HepG2 (cell line): ENCODE measurements around the gene MMP25. TPM values are rescaled to one million over a fixed set of nuclear protein-coding genes. Genes with fewer than 3 reads are reported as not detected.
A peak's percentile ranks its signal among the peaks of the same experiment; 100 is the strongest.

Experiments
- ATAC-seq: fragments of 200-7000 bp; cut with Tn5 transposase; 3 replicates; pipeline ENCODE4 v1.9.1; 2020; ENCODE audit warnings: mild to moderate bottlenecking, moderate library complexity
- BruUV-seq: library from RNA; stranded (reverse); fragments of 400-500 nt; replicated peaks from 2 replicates; lab custom pipeline; 2021; lab: Mats Ljungman, UMichigan
- CTCF ChIA-PET: fragments of 300-600 bp; formaldehyde crosslinking; extraction: SDS; loops from one replicate; lab custom pipeline; 2021; ENCODE audit warnings: low total read pairs, inconsistent platforms, low intra/inter-chr PET ratio; lab: Yijun Ruan, JAX
- POLR2A ChIA-PET: fragments of 350-600 bp; sonication (Branson Sonifier 250); formaldehyde crosslinking; loops from one replicate; lab custom pipeline; 2020; ENCODE audit warnings: antibody characterized with exemption, inconsistent platforms; lab: Yijun Ruan, JAX
- DNase-seq: peaks from one replicate; pipeline ENCODE4 v3.0.0-alpha.2; 2015; ENCODE audit warnings: low spot score
- FAIRE-seq: peaks from 3 replicates; lab custom pipeline; 2011; peaks lifted over from hg19 to GRCh38; lab: Jason Lieb, UNC
- H2AFZ ChIP-seq: one replicate; pipeline ENCODE4 v1.6.1; 2011; ENCODE audit warnings: low read length, inconsistent platforms
- H3K27ac ChIP-seq: fragments of 300-600 bp; 3 replicates; pipeline ENCODE4 v1.8.0; 2011; ENCODE audit warnings: mixed run types, mild to moderate bottlenecking, mixed read lengths, low read length, inconsistent platforms; ENCODE audit not compliant: insufficient read depth; ENCODE audit errors: extremely low read length
- H3K27me3 ChIP-seq, 2 experiments: fragments of 200-600 bp in 1 of 2; 2 replicates in 1 of 2; 3 replicates in 1 of 2; pipeline versions ENCODE4 v1.6.0 to v1.8.0; 2011; ENCODE audit warnings: low read length in 2 of 2, mild to moderate bottlenecking in 2 of 2, moderate library complexity in 2 of 2, inconsistent platforms in 1 of 2; ENCODE audit not compliant: insufficient read depth in 2 of 2, control insufficient read depth in 1 of 2
- H3K36me3 ChIP-seq, 2 experiments: fragments of 200-600 bp in 1 of 2; replicated peaks in 1 of 2; 2 replicates in 1 of 2; 3 replicates in 1 of 2; pipeline versions ENCODE4 v1.5.1 to v1.8.0; 2011; ENCODE audit warnings: low read length in 2 of 2, inconsistent platforms in 1 of 2; ENCODE audit not compliant: insufficient read depth in 2 of 2, control insufficient read depth in 1 of 2
- H3K4me1 ChIP-seq: 2 replicates; pipeline ENCODE4 v1.5.1; 2012; ENCODE audit warnings: low read length, inconsistent platforms; ENCODE audit not compliant: insufficient read depth
- H3K4me2 ChIP-seq: 2 replicates; pipeline ENCODE4 v1.6.0; 2011; ENCODE audit warnings: low read depth, low read length, inconsistent platforms
- H3K4me3 ChIP-seq, 3 experiments: fragments of 200-600 bp in 1 of 3; sonication (generic), shearing (Covaris generic) in 1 of 3; replicated peaks in 1 of 3; 2 replicates each; pipeline ENCODE4 v1.5.1; 2011 to 2016; ENCODE audit warnings: low read length in 3 of 3, inconsistent platforms in 2 of 3, low read depth in 2 of 3, mild to moderate bottlenecking in 2 of 3, control low read depth in 1 of 3, mixed read lengths in 1 of 3; ENCODE audit not compliant: insufficient read depth in 1 of 3
- H3K79me2 ChIP-seq: one replicate; pipeline ENCODE4 v1.6.1; 2011; ENCODE audit warnings: low read length, inconsistent platforms; ENCODE audit not compliant: insufficient read depth
- H3K9ac ChIP-seq: 2 replicates; pipeline ENCODE4 v1.6.0; 2011; ENCODE audit warnings: mild to moderate bottlenecking, low read depth, low read length, inconsistent platforms; ENCODE audit not compliant: insufficient read depth
- H3K9me3 ChIP-seq: 2 replicates; pipeline ENCODE4 v1.5.1; 2012; ENCODE audit warnings: mild to moderate bottlenecking, low read length
- H4K20me1 ChIP-seq: 2 replicates; pipeline ENCODE4 v1.6.0; 2011; ENCODE audit warnings: inconsistent platforms, mild to moderate bottlenecking, low read length, moderate library complexity; ENCODE audit not compliant: insufficient read depth
- FOXK2 ChIP-seq: fragments of 450-650 bp; IDR thresholded peaks from 2 replicates; pipeline ENCODE4 v1.6.1; 2016
- NFRKB ChIP-seq: fragments of 450-650 bp; IDR thresholded peaks from 2 replicates; pipeline ENCODE4 v1.6.1; 2017
- NONO ChIP-seq, 2 experiments: fragments of 450-650 bp in 1 of 2; sonication (generic) in 1 of 2; formaldehyde crosslinking in 1 of 2; IDR thresholded peaks in 1 of 2; conservative IDR thresholded peaks in 1 of 2; 2 replicates each; pipeline versions ENCODE4 v1.6.1 to v1.8.0; 2017 to 2022; ENCODE audit warnings: mild to moderate bottlenecking in 1 of 2, missing genetic modification reagents in 1 of 2, moderate library complexity in 1 of 2
- RAD21 ChIP-seq: fragments of 450-650 bp; formaldehyde crosslinking; IDR thresholded peaks from 2 replicates; pipeline ENCODE4 v1.5.0; 2020; ENCODE audit warnings: mild to moderate bottlenecking
- ZKSCAN5 ChIP-seq: sonication (generic); formaldehyde crosslinking; IDR thresholded peaks from 2 replicates; pipeline ENCODE4 v1.5.1; 2020; ENCODE audit warnings: mild to moderate bottlenecking, missing genetic modification reagents
- ZNF263 ChIP-seq: sonication (generic); formaldehyde crosslinking; IDR thresholded peaks from 2 replicates; pipeline ENCODE4 v1.4.0; 2020; ENCODE audit warnings: missing genetic modification reagents
- ZNF460 ChIP-seq: sonication (generic); formaldehyde crosslinking; IDR thresholded peaks from 2 replicates; pipeline ENCODE4 v1.5.1; 2020; ENCODE audit warnings: missing genetic modification reagents, mild to moderate bottlenecking, borderline replicate concordance
- ZNF615 ChIP-seq: sonication (generic); formaldehyde crosslinking; IDR thresholded peaks from 2 replicates; pipeline ENCODE4 v1.5.0; 2020; ENCODE audit warnings: mild to moderate bottlenecking, missing genetic modification reagents, borderline replicate concordance
- ZNF652 ChIP-seq: IDR thresholded peaks from 2 replicates; pipeline ENCODE4 v1.6.1; 2016; ENCODE audit warnings: low read depth, borderline replicate concordance
- ZNF800 ChIP-seq: sonication (generic); formaldehyde crosslinking; IDR thresholded peaks from 2 replicates; pipeline ENCODE4 v1.4.0; 2020; ENCODE audit warnings: missing genetic modification reagents
- ZSCAN9 ChIP-seq: IDR thresholded peaks from 2 replicates; pipeline ENCODE4 v1.6.1; 2016; ENCODE audit warnings: borderline replicate concordance
- WGBS: methylation state at CpG from one replicate; pipeline ENCODE4 v1.1.6; 2017; ENCODE audit warnings: low lambda C conversion rate; 5-methylcytosine and 5-hydroxymethylcytosine counted together
- in situ Hi-C: cut with HindIII; loops from 2 replicates; pipeline ENCODE4 v1.10.0; 2017; ENCODE audit warnings: low pct_unique_long_range_greater_than_20kb; ENCODE audit not compliant: extremely low pct_ligation_motif_present
- intact Hi-C: fragments of 100-400 bp; cut with micrococcal nuclease; formaldehyde crosslinking; loops from one replicate; pipeline ENCODE4 v1.10.0; 2022; ENCODE audit not compliant: unreplicated experiment
- polyA plus RNA-seq, 8 experiments: library from polyadenylated mRNA; depleted of rRNA in 3 of 8; stranded (reverse) in 7 of 8; unstranded in 1 of 8; fragments of >200 nt; fragmentation: Illumina TruSeq in 4 of 8; extraction: Trizol in 4 of 8; gene quantifications; 2 replicates each; pipeline versions ENCODE4 v1.2.1 to v1.2.3, GENCODE V29; 2011 to 2016; ENCODE audit warnings: low read depth in 4 of 8, missing spikeins in 1 of 8, mixed read lengths in 1 of 8; ENCODE audit not compliant: insufficient read depth in 1 of 8
- total RNA-seq, 5 experiments: library from RNA; depleted of rRNA; stranded (reverse); fragments of >200 nt; fragmentation: Illumina TruSeq; extraction: Trizol; gene quantifications; 2 replicates each; pipeline ENCODE4 v1.2.3, GENCODE V29; 2016; ENCODE audit warnings: low read depth in 1 of 5
- TF ChIP-seq, protein P1 (sequence below): sonication (generic); formaldehyde crosslinking; IDR thresholded peaks from 2 replicates; pipeline ENCODE4 v1.4.0; 2020; ENCODE audit warnings: missing genetic modification reagents
- TF ChIP-seq, protein P2 (sequence below): sonication (generic); formaldehyde crosslinking; IDR thresholded peaks from 2 replicates; pipeline ENCODE4; 2020; ENCODE audit warnings: missing genetic modification reagents, mild to moderate bottlenecking, borderline replicate concordance
- TF ChIP-seq, protein P3 (sequence below): sonication (generic); formaldehyde crosslinking; IDR thresholded peaks from 2 replicates; pipeline ENCODE4 v1.4.0; 2020; ENCODE audit warnings: missing genetic modification reagents

MMP25 gene
- total and polyA plus RNA-seq, 2 of the 13 experiments (the other 11 are each of a cell fraction or from before 2014, with no cell fraction given) = 0.04 to 0.08 TPM

DNA sequence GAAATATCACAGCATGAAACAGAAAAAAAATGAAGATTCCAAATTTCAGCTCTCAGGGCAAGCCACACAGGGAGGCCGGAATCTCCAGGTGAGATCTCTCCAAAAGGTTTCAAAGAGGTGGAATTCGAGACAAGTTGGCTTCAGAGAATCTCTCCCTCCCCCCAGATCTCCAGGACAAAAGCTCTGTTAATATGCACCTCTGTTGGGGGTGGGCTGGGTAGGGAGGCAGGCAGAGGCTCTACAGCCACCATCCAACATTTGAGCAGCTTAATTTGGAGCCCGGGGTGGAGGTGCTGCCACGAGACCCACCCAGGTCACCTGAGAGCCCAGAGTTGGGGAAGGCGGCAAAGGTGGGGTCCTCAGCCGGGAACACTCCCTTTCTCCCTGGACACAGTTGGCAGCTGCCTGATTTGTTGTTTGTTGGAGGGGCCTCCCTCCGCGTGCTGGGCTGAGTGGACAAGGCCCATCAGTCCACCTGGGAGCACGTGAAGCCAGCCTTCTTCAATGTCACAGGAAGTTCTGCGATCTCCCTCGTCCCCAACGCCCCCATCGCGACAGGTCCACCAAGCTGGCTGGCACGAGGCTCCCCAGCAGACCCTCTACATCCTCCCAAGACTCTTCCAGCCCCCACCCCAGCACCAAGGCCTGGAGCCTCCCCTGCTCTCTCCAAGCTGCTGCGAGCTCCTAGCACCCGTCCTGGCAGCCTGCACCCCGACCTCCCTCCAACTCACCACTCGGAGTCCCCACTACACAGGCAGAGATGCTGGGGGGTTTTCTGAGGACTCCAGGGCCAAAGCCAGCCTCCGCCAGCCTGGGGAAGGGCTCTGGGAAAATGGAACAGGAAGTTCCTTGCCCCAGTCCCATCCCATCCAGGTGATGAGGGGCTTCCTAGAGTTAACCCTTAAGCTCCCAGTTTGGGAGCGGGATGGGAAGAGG is 52.4 kb downstream of the MMP25 start, which contains the start of gene ZSCAN10:
Gene ZSCAN10, minus strand, starts transcription at position 836 of the 936 bp plus-strand sequence. CDS start 6,357 bp downstream, outside the sequence.
- Histone ChIP-seq H3K36me3 (no peaks in the 10 kb centered on the region), H3K4me3 (peak within 1 kb of the TSS in 2 of 3 experiments; percentile 5 to 62; a peak in 2 of 6 replicates), H3K79me2 (no peaks in the 10 kb centered on the region), H3K4me1 (peaks cover 54% of the 10 kb centered on the region), H3K9me3 (no peaks in the 10 kb centered on the region), H2AFZ (peak within 1 kb of the TSS; percentile 87), H3K9ac (0 out of 2 replicates have a peak within 1 kb of the TSS, but pooled peaks have one; percentile 23), H3K27me3 (peaks cover 0 to 13% of the 10 kb centered on the region in 2 experiments; a peak in 2 of 5 replicates), H3K4me2 (peak within 1 kb of the TSS; percentile 86), H4K20me1 (no peaks in the 10 kb centered on the region), H3K27ac (no peak within 1 kb of the TSS)
- ChIA-PET CTCF (no interaction called here), POLR2A (interaction anchor here (0.7 to 3.3 kb wide), 10 partner anchors 8 to 1918 kb away, joined by 3 to 17 read pairs (median 6); partner anchors contain the start of genes IL32 and ZNF213)
- in situ Hi-C loops (no loop called here), intact Hi-C loops (loop anchor here (5.0 kb wide), 1 partner anchor 34 kb away; no protein-coding TSS in a partner anchor)
- WGBS = 51% methylated on average over 10 of the region's 21 CpGs
- no peak for DNase-seq
- no TSS peak for BruUV-seq
- no peak for FAIRE-seq
- ATAC-seq = no peak
- no peak for TF ChIP-seq ZSCAN9 (CRISPR knock-in tag)
- TF ChIP-seq ZNF615 (CRISPR knock-in tag) = no peak
- peak; percentile 60; the same call in 1 of the 2 replicates for TF ChIP-seq ZNF263 (CRISPR knock-in tag)
- TF ChIP-seq NONO (IDR thresholded peaks at IDR 0.05) = no peak
- TF ChIP-seq NONO (CRISPR knock-in tag; conservative IDR thresholded peaks at IDR 0.05) = no peak
- TF ChIP-seq, protein P1, sequence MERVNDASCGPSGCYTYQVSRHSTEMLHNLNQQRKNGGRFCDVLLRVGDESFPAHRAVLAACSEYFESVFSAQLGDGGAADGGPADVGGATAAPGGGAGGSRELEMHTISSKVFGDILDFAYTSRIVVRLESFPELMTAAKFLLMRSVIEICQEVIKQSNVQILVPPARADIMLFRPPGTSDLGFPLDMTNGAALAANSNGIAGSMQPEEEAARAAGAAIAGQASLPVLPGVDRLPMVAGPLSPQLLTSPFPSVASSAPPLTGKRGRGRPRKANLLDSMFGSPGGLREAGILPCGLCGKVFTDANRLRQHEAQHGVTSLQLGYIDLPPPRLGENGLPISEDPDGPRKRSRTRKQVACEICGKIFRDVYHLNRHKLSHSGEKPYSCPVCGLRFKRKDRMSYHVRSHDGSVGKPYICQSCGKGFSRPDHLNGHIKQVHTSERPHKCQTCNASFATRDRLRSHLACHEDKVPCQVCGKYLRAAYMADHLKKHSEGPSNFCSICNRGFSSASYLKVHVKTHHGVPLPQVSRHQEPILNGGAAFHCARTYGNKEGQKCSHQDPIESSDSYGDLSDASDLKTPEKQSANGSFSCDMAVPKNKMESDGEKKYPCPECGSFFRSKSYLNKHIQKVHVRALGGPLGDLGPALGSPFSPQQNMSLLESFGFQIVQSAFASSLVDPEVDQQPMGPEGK (CRISPR knock-in tag) = no peak
- no peak for TF ChIP-seq ZNF800
- TF ChIP-seq FOXK2 = no peak
- no peak for TF ChIP-seq NFRKB
- TF ChIP-seq ZNF652 (CRISPR knock-in tag) = peak; percentile 75
- TF ChIP-seq ZNF460 (CRISPR knock-in tag) = no peak
- no peak for TF ChIP-seq ZKSCAN5 (CRISPR knock-in tag)
- TF ChIP-seq RAD21 (CRISPR knock-in tag) = no peak
- TF ChIP-seq, protein P2, sequence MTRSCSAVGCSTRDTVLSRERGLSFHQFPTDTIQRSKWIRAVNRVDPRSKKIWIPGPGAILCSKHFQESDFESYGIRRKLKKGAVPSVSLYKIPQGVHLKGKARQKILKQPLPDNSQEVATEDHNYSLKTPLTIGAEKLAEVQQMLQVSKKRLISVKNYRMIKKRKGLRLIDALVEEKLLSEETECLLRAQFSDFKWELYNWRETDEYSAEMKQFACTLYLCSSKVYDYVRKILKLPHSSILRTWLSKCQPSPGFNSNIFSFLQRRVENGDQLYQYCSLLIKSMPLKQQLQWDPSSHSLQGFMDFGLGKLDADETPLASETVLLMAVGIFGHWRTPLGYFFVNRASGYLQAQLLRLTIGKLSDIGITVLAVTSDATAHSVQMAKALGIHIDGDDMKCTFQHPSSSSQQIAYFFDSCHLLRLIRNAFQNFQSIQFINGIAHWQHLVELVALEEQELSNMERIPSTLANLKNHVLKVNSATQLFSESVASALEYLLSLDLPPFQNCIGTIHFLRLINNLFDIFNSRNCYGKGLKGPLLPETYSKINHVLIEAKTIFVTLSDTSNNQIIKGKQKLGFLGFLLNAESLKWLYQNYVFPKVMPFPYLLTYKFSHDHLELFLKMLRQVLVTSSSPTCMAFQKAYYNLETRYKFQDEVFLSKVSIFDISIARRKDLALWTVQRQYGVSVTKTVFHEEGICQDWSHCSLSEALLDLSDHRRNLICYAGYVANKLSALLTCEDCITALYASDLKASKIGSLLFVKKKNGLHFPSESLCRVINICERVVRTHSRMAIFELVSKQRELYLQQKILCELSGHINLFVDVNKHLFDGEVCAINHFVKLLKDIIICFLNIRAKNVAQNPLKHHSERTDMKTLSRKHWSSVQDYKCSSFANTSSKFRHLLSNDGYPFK (CRISPR knock-in tag) = no peak
- TF ChIP-seq, protein P3, sequence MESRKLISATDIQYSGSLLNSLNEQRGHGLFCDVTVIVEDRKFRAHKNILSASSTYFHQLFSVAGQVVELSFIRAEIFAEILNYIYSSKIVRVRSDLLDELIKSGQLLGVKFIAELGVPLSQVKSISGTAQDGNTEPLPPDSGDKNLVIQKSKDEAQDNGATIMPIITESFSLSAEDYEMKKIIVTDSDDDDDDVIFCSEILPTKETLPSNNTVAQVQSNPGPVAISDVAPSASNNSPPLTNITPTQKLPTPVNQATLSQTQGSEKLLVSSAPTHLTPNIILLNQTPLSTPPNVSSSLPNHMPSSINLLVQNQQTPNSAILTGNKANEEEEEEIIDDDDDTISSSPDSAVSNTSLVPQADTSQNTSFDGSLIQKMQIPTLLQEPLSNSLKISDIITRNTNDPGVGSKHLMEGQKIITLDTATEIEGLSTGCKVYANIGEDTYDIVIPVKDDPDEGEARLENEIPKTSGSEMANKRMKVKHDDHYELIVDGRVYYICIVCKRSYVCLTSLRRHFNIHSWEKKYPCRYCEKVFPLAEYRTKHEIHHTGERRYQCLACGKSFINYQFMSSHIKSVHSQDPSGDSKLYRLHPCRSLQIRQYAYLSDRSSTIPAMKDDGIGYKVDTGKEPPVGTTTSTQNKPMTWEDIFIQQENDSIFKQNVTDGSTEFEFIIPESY (CRISPR knock-in tag) = no peak
